GOT3 (cell line): ENCODE results near the gene ST6GALNAC1.

Experiments used
- DNase-seq: peaks from one replicate; lab custom pipeline; 2025; ENCODE audit warnings: mixed read lengths; lab: John Stamatoyannopoulos, UW

ST6GALNAC1 gene

GRCh38 chr17:76643553-76644148 is at the start of gene ST6GALNAC1:
Gene ST6GALNAC1, minus strand, starts transcription at chr17:76643757. Its CDS starts 119 bp downstream, at chr17:76643638.
- no peak for DNase-seq

- DNase-seq, result no peak
Measured at GRCh38 chr17:76691379-76692191, 48.0 kb upstream of the ST6GALNAC1 start.

DNA sequence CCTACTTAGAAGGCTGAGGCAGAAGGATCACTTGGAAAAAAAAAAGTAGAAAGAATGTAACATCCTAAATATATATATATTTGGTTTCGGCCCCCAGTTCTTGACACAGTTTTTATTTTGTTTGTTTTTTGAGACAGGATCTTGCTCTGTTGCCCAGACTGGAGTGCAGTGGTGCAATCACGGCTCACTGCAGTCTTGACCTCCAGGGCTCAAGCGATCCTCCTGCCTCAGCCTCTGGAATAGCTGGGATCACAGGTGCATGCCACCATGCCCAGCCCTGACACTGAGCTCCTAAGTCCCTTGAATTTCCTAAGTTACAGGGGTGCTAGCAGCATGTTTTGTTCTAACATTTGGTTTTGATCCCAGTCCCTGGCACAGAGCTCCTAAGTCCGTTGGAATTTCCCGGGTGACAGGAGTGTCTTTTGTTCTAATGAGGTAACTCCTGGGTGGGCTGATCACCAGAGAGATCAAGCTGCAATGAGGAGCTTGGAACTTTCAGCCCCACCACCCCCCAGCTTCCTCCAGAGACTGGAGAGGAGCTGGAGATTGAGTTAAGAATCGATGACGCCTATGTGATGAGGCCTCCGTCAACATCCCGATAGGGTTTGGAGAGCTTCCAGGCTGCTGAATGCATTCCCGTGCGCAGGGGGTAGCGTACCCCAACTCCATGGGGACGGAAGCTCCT is 47.2 kb upstream of the ST6GALNAC1 start:
- DNase-seq, result no peak

DNA sequence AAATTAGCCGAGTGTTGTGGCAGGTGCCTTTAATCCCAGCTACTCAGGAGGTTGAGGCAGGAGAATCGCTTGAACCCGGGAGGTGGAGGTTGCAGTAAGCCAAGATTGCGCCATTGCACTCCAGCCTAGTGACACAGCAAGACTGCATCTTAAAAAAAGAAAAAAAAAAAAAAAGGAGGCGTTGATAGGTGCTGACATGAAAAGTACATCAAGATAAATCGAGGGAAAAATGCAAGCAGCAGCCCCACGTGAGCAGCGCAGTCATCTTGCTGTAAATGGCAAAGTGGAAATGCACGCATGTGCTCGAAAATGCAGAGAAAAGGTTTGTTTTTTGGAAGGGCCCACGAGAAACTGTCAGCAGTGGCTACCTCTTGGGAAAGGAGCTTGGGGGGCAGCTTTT is 46.3 kb upstream of the ST6GALNAC1 start:
- no peak for DNase-seq

DNA sequence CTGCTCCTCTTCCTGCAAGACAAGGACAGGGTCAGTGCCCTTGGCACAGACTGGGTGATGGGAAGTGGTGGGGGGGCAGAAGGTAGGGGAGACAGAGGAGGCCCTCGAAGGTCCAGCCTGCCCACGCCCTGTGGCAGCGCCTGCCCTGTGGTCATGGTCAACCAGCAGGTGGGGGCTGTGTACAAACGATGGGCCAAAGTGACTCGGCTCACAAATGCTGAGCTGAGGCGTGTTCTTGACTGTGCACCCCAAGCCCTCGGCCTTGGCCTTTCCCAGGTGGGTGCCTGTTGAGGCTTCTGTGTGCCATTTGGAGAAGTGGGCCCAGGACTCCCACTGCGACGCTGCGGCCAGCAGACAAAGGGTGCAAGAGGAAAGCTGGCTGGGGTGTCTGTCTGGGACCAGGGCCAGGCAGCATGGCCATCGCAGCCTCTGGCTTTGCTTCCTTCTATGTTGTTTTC is 44.6 kb upstream of the ST6GALNAC1 start:
- DNase-seq, result no peak

- no peak for DNase-seq
Measured at GRCh38 chr17:76687298-76688164, 44.0 kb upstream of the ST6GALNAC1 start.

- DNase-seq, result no peak
Measured at GRCh38 chr17:76686538-76687297, 43.2 kb upstream of the ST6GALNAC1 start.

GRCh38 chr17:76685846-76686245 is 42.3 kb upstream of the ST6GALNAC1 start:
- no peak for DNase-seq

GRCh38 chr17:76685366-76685765 is 41.8 kb upstream of the ST6GALNAC1 start:
- DNase-seq, result no peak

DNA sequence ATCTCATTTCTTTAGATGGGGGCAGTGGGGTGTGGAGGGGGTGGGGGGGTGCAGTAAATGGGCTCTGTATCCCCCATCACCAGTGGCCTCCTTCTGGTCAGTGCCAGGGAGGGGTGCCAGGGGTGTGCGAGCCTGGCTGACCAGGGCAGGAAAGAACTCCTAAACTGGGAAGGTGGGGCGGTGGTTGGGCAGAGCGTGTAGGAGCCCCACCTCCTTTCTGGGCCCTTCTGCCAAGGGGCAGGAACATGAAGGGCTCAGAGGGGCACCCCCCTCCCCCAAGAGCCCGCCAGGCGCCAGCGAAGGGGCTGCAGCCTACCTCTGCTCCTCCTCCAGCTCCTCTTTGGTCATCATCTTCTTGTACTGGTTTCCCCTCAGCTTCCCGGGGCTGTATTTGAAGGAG is 41.2 kb upstream of the ST6GALNAC1 start:
- no peak for DNase-seq

GRCh38 chr17:76683921-76684745 is 40.6 kb upstream of the ST6GALNAC1 start:
- no peak for DNase-seq

DNA sequence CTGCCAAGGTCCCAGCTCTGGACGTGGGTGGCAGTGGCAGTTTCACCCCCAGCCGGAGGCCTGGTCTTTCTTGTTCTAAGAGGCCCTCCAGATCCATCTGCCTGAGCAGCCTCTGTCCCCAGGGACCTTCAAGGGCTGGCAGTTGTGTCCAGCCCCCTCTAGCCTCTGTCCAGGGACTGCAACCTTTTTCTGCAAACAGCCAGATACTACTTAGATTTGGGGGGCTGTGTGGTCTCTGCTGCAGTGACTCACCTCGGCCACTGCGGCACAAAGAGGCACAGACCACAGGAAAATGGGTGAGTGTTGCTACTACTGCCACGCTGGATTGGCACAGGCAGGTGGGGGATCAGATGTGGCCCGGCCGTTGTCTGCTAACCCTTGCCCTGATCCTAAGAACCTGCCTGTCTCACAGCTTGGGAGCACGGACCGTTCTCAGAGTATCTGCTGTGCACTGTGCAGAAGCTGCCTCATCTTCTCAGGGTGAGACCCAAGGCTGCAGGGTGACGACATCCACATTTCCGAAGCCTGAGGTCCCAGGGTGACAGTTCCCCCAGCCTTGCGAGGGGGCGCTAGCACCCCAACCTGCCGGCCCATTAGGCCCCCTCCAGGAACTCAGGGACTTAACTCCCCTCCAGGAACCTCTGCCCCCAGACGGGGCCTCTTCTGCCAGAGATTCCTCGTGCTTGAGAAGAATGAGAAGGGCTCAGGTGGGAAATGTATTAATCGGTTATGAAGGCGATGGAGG is 39.6 kb upstream of the ST6GALNAC1 start:
- DNase-seq, result no peak

GRCh38 chr17:76682296-76682695 is 38.7 kb upstream of the ST6GALNAC1 start:
- no peak for DNase-seq

DNA sequence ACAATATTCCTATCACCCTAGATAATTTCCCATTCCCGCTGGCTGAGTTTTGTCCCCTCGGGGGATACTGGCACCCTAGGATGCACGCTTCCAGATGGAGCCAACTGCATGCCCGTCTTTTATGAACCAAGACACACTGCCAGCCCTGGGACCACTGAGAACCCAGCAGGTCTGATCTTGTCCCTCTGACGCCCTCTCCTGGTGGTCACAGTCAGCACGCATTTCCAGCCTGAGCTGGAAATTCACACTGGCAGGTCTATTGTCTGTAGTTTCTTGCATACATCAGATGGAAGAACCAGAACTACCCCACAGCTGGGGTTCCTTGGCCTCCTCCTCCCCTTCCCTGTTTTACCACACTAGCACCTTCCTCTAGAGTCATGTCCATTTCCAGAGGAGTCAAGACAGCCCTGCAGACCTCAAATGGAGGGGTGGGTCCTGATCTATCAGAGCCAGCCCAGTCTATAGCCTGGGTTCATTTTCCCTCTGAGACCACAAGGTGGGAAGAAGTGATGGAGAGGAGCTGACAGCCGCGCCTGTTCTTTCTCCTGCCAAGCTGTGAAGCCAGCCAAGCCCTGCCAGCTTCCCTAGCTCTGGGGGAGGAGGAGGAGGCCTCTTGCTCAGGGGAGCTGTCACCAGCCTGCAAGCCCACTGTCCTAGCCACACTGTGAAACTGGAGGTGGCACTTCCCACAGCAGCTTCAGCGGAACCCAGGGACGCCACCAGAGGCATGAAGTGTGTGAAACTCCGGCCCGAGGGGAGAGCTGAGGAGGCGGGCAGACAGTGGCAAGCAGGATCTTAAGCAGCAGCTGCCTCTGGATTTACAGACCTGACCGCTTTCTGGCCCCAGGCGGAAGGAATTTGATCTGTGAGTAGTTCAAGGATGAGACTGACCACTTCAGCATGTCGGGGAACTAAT is 37.9 kb upstream of the ST6GALNAC1 start:
- peak; percentile 8 for DNase-seq

- DNase-seq, result no peak
Measured at GRCh38 chr17:76679239-76679638, 35.7 kb upstream of the ST6GALNAC1 start.

DNA sequence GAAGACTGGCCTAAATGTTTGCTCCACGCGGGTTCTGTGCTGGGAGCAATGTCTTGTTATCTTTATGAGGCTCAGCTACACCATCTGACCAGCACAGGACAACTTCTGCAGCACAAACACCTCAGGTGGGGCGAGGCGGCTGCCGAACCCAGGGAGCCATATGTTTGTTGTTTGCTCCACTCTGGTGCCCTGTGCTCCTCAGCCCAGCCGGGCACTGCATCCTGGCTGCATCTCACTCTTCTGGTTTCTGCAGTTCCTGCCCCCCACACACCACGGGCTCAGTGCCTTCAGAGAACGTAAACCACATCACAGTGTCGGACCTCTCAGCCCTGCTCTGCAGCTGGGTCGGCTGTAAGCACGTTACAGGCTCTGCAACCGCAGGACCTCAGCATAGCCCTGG is 34.8 kb upstream of the ST6GALNAC1 start:
- no peak for DNase-seq

DNA sequence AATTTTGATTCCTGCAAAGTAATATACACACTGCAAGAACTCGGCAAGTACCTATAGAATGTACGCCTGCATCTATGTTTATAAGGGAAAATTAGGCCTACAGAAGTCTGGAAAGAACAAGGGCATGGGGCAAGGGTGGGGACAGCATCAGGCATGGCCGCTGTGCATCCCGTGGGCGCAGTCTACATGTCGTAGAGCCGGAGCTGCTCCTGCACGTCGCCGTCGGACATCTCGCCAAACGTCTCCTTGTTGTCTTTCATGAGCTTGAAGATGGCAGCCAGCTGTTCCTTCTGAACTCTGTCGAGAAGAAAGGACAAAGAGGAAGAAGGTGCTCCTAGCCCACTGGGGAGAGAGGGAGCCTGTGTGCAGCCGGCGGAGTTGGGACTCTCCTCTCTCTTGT is 33.8 kb upstream of the ST6GALNAC1 start:
- DNase-seq, result no peak

DNA sequence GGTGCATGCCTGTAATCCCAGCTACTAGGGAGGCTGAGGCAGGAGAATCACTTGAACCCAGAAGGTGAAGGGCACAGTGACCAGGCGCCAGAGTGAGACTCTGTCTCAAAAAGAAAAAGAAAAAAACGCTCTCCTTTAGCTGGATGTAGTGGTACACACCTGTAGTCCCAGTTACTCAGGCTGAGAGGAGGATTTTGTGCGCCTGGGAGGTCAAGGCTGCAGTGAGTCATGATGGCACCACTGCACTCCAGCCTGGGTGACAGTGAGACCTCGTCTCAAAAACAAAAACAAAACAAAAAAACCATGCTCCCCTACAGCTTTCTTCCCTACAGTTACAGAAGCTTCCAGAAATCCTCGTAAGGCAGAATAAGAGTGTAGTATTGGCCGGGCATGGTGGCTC is 33.1 kb upstream of the ST6GALNAC1 start:
- no peak for DNase-seq
